Activated T-helper 1 cell treated with Interleukin-2 at 50 U/mL for 16 hours (primary cell): ENCODE results near the gene FATE1.

Experiments used
- DNase-seq: peaks from one replicate; pipeline ENCODE4 v3.0.0-alpha.2; 2020; ENCODE audit warnings: low read depth

Gene FATE1

GRCh38 chrX:151704041-151704663, 11.7 kb upstream of the FATE1 start:
- no peak for DNase-seq

GRCh38 chrX:151708821-151709220, 7.0 kb upstream of the FATE1 start:
- DNase-seq: no peak

DNA sequence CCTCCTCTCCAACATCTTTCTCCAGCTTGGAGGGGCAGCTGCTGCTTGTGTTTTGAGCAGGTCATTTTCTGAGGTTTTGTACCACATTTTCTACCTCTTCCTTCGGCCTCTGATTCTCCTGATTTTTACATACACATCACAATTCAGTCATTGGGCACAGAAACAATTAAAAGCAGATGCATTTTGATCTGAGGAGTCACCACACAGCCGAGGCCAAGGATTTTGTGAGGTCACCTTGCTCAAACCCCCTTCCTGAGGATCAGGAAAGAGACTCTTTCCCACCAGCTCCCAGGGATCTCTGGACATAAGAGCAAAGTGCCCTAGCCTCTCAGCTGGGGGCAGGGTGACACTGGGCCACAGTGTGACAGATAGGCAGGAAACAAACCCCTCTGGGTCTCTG, 5.4 kb upstream of the FATE1 start:
- no peak for DNase-seq

- no peak for DNase-seq
These were observed 4.7 kb upstream of the FATE1 start for GRCh38 chrX:151711154-151711553.

DNA sequence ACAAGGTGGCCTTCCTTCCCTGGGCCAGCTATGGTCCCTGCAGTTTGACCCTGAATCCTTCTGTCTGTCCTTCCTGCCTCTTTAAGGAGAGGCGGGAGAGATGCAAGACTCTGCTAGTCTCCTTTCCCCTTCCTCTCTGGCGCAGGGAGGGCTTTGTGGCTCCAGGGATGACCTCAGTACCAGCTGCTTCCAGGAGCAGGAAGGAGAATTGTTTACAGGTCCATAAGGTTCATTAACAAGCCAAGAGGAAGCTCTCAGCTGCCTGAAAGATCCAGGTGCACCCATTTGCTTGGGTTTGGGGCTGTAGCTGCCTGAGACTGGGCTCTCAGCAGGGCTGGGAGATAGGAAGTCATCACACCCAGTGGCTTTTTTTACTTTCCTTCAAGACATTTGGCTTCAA, 4.0 kb upstream of the FATE1 start:
- no peak for DNase-seq

DNA sequence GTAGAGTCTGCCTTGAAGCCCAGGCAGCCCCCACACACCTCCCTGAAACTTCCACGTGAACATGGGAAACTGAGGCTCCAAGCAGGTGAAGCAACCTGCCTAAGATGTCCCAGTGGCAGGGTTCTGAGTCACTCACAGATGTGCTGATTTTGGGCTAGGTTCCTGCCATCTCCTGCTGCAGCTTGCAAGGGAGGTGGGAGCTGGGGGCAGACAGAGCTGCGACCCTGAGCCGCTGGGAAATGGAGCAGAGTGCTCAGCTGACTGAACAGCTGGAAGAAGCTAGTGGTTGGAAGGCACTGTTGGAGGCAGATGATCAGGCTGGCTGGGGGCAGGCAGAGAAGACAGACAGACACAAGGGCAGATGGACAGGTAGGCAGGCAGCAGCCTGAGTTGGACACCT, 3.6 kb upstream of the FATE1 start:
- no peak for DNase-seq

GRCh38 chrX:151713849-151714248, 2.0 kb upstream of the FATE1 start:
- no peak for DNase-seq

GRCh38 chrX:151714362-151714761, 1.5 kb upstream of the FATE1 start:
- DNase-seq: no peak

DNA sequence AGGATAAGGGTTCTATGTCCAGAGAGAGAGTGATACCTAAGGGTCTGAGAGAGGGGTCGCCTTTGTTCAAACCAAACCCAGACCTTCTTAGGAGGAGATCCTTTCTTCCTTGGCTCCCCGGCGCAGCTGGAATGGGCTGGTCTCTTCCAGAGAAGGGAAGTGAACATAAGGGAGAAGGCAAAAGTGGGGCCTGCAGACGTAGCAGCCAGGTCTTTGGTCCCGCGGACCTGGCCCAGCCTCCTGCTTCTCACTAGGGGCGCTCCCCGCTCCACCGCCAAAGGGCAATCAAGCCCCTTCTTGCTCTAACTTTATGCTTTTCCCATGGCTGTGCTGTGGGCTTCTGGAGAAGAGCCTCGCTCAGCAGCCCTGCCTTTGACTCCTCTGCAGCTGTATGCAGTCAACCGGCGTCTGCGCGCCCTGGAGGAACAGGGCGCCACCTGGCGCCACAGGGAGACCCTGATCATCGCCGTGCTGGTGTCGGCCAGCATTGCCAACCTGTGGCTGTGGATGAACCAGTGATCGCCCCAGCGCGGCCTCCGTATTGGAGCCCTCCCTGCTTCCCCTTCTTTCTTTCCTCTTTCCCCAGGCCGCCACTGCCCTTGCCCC, 6.5 kb downstream of the FATE1 start:
- no peak for DNase-seq

DNA sequence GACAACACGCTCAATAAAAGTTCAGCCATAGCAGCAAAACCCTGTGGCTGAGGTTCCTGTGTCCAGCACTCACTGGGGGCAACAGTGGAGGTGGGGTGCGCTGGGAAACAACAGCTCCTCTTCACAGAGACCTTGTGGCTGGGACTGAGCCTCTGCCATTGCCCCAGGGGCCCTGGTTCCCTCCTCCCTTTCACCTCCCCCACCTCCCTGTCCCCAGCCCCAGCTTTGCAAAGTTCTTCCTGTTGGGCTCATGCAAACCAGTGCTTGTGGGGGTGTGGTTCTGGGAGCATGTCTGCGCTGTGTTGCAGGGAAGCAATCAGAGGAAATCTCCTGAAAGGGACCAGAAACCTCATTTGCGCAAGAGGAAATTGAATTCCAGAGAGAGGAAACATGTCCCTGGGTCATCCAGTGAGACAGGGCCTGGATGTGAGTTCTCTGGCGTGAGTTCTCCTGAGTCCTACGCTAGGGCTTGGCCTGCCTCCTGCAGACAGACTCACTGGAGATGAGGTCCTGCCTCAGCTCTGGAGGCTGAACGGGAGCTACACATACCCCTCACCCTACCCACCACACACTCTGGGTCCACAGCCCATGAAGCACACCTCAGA, 7.4 kb downstream of the FATE1 start:
- DNase-seq: no peak

DNA sequence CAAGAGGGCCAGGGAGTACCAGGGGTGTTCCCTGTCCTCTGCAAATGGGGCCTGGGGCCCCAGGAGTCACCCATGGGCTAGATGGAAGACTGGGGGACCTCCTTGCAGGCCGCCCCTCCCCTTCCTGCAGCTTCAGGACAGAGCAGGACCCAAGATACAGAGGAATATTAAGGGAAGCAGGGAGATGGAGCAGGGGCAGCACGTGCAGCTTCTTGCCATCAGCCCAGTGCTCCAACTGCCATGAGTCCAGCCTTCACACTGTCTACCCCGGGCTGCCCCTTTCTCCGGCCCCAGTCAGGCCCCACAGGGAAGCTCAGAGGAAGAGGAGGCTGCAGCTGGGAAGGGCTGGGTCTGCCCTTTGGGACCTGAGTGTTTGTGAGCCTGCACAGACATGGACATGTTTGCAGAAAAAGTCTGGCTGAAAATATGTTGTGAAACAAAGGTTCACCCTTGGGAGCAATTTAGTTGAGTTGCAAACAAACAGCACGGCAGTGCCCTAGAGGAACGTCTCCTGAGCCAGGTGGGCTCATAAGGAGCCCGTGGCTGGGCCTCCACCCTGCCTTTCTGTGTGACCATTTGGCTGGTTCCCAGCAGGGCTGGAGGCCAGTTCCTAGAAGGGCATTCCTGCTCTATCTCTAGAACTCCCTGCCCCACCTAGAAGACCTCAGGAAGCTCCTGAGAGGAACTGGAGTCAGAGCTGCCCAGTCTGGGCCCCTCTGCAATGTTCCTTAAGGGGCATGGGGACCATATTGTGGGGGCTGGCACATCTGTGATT, 8.9 kb downstream of the FATE1 start:
- DNase-seq: no peak

GRCh38 chrX:151725338-151725614, 9.4 kb downstream of the FATE1 start:
- no peak for DNase-seq

- no peak for DNase-seq
These were observed 10.9 kb downstream of the FATE1 start for GRCh38 chrX:151726751-151727150.

- DNase-seq: no peak
These were observed 11.5 kb downstream of the FATE1 start for GRCh38 chrX:151727346-151727745.

DNA sequence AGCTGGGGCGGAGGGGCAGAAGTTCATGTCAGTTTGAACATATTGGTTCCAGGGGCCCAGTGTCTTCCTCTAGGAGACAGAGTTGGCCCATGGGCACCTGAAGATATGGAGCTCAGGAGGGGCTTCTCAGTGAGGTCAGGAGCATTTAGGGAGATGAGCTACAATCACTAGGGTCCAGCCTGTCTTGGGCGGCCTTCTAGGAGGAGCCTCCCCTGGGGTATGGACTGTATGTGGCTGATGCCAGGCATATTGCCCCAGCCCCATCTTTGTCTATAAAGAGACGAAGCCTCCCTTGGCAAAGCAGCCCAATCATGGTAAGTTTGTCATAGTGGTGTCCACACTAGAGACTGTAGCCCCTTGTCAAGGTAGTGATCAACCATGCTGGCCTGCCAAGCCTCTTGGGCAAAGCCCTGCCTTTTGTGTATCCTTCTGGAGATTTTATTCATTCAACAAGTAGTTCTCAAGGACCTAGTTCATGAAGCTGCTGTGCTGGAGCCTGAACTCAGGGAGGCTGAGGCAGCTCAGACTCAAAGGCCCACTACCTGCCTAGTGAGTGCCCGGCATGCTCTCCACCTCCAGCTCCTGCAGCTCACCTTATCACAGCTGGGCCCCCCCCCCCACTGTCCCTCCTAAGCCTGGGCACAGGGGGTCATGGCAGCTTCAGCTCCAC, 13.4 kb downstream of the FATE1 start:
- DNase-seq: no peak

- DNase-seq: no peak
These were observed 18.6 kb downstream of the FATE1 start, which contains the start of gene CNGA2 for GRCh38 chrX:151734446-151734845. Gene CNGA2, plus strand, starts transcription at chrX:151734746. Its CDS starts 3,738 bp downstream, at chrX:151738484.

DNA sequence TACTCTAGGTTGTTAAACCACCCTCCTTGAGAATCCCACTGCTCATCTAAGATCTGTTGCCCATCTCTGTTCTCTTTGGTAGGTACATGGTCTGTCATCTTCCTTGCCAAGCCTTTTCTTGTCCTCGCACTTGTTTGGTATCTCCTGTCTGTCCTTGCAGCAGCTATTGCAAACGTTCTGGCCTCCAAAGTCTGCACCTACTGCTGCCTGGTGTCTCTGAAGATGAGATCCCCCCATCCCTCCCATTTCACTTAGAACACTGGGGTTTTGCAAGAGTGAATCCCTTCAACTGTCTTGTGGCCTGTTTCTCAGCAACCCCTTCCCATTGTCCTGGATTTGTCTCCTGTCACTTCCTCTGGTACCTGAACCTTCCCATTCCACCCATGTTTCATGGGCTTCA, 19.4 kb downstream of the FATE1 start:
- DNase-seq: no peak

DNA sequence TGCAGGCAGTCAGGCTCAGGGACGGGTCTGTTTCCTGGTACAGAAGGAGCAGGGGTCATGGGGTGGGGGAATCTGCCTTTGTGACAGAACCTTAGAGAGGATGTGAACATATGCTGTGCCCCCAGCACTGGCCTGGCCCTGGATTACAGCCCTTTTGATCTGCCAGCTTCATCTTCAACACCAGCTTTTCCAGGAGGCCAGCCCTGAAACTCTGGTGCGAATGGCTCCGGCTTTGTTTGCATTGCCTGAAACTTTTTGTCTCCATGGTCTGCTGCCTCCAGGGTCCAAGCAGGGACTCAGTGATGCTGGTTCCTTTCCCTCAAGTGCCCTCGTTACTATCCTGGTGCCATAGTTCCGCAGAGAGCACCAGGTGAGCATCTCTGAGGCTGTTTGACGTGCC, 20.9 kb downstream of the FATE1 start:
- no peak for DNase-seq

GRCh38 chrX:151737494-151737893, 21.7 kb downstream of the FATE1 start:
- DNase-seq: no peak

GRCh38 chrX:151738751-151739150, 22.9 kb downstream of the FATE1 start:
- DNase-seq: no peak

DNA sequence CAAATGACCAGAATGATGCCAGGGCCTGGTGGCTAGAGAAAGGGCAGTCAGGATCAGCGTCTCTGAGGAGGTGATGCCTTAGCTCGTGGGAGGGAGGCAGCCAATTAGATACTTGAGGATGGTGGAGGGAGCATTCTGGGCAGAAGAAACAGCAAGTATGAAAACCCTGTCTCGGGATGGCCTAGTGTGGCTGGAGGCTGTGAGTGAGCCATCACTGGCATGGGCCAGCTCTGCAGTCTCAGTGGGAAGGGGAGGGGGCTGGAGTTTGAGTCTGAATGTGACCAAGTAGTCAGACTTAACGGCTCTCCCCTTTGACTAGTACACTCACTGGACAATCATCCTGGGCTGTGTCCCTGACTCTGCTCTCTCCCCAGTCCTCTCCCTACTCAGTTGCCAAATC, 25.8 kb downstream of the FATE1 start:
- no peak for DNase-seq

DNA sequence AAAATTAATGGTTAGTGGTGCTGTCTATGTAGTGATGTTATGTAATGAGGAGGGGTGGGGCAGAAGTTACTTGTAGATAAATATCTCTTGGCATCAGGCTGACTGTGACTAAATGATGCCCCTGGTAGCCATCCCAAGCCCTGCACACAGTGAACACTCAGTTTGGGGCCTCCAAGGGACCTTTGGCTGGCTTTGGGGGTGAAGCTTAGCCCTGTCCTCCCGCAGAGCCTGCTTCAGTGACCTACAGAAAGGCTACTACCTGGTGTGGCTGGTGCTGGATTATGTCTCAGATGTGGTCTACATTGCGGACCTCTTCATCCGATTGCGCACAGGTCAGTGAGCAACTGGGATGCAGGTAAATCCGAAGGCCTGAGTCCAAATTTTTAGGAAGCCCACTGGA, 26.5 kb downstream of the FATE1 start:
- no peak for DNase-seq
